Liver (tissue), 1 donor: Measurements from ENCODE around the gene NUDT2.

Source experiments
- NR2F2 ChIP-seq: IDR thresholded peaks from 2 replicates; pipeline ENCODE4 v1.6.1; 2016; ENCODE audit warnings: antibody characterized with exemption
- SP1 ChIP-seq: IDR thresholded peaks from 2 replicates; pipeline ENCODE4 v1.6.1; 2018; ENCODE audit warnings: antibody characterized with exemption, mild to moderate bottlenecking
- donor health status: healthy.

GRCh38 chr9:34365282-34365681 lies 35.9 kb downstream of the NUDT2 start:
- peak; percentile 17 for TF ChIP-seq SP1
- no peak for TF ChIP-seq NR2F2
